ENCODE data around the gene PAQR7.

PAQR7 gene

GRCh38 chr1:25900219-25900618 is 24.7 kb upstream of the PAQR7 start:
- DNase-seq: no peak

GRCh38 chr1:25899792-25900191 is 24.3 kb upstream of the PAQR7 start:
- DNase-seq: no peak

GRCh38 chr1:25898223-25899015 is 22.9 kb upstream of the PAQR7 start:
- DNase-seq: no peak

- no peak for DNase-seq
These were observed 22.2 kb upstream of the PAQR7 start for GRCh38 chr1:25897754-25898153.

- no peak for DNase-seq
These were observed 20.8 kb upstream of the PAQR7 start for GRCh38 chr1:25896266-25896665.

- DNase-seq: peak; percentile 94
These were observed 20.0 kb upstream of the PAQR7 start for GRCh38 chr1:25895365-25895990.

GRCh38 chr1:25893116-25893515 is 17.6 kb upstream of the PAQR7 start:
- DNase-seq: no peak

- DNase-seq: no peak
These were observed 16.1 kb upstream of the PAQR7 start for GRCh38 chr1:25891606-25892005.

GRCh38 chr1:25890239-25891034 is 14.9 kb upstream of the PAQR7 start:
- no peak for DNase-seq

- DNase-seq: no peak
These were observed 14.0 kb upstream of the PAQR7 start for GRCh38 chr1:25889470-25889869.

GRCh38 chr1:25888426-25888987 is 13.0 kb upstream of the PAQR7 start:
- no peak for DNase-seq

- DNase-seq: no peak
These were observed 10.1 kb upstream of the PAQR7 start for GRCh38 chr1:25885602-25886001.

- no peak for DNase-seq
These were observed 5.8 kb upstream of the PAQR7 start for GRCh38 chr1:25881266-25881665.

- no peak for DNase-seq
These were observed 5.0 kb upstream of the PAQR7 start for GRCh38 chr1:25880518-25880917.

GRCh38 chr1:25879675-25880074 is 4.2 kb upstream of the PAQR7 start:
- no peak for DNase-seq

- no peak for DNase-seq
These were observed 3.2 kb upstream of the PAQR7 start for GRCh38 chr1:25878690-25879089.

GRCh38 chr1:25877155-25877554 is 1.6 kb upstream of the PAQR7 start:
- no peak for DNase-seq

- DNase-seq: no peak
These were observed 1.2 kb upstream of the PAQR7 start for GRCh38 chr1:25876693-25877077.

GRCh38 chr1:25875856-25876692 is 566 bp upstream of the PAQR7 start:
- DNase-seq: peak; percentile 37

- DNase-seq: no peak
These were observed 814 bp downstream of the PAQR7 start for GRCh38 chr1:25874635-25875153.

- no peak for DNase-seq
These were observed 1.3 kb downstream of the PAQR7 start for GRCh38 chr1:25874209-25874608.

- no peak for DNase-seq
These were observed 2.4 kb downstream of the PAQR7 start for GRCh38 chr1:25873120-25873519.

Measured in CD4-positive, alpha-beta T cell treated with Interleukin-17A for 1 hour (primary cell).